22Rv1 (cell line): ENCODE data around the gene AKAP6.

ENCODE experiments used
- H3K27ac ChIP-seq: fragments of 450-650 bp; 2 replicates; pipeline ENCODE4 v1.5.1; 2017
- ZFX ChIP-seq: fragments of 450-650 bp; IDR thresholded peaks from 2 replicates; pipeline ENCODE4 v1.6.1; 2017; ENCODE audit warnings: antibody characterized with exemption, borderline replicate concordance
- TF ChIP-seq, protein P1 (sequence below): fragments of 450-650 bp; IDR thresholded peaks from 2 replicates; pipeline ENCODE4 v1.5.1; 2017; ENCODE audit warnings: mild to moderate bottlenecking

The AKAP6 gene

GRCh38 chr14:32481707-32482106 is 152.6 kb downstream of the AKAP6 start:
- TF ChIP-seq, protein P1, sequence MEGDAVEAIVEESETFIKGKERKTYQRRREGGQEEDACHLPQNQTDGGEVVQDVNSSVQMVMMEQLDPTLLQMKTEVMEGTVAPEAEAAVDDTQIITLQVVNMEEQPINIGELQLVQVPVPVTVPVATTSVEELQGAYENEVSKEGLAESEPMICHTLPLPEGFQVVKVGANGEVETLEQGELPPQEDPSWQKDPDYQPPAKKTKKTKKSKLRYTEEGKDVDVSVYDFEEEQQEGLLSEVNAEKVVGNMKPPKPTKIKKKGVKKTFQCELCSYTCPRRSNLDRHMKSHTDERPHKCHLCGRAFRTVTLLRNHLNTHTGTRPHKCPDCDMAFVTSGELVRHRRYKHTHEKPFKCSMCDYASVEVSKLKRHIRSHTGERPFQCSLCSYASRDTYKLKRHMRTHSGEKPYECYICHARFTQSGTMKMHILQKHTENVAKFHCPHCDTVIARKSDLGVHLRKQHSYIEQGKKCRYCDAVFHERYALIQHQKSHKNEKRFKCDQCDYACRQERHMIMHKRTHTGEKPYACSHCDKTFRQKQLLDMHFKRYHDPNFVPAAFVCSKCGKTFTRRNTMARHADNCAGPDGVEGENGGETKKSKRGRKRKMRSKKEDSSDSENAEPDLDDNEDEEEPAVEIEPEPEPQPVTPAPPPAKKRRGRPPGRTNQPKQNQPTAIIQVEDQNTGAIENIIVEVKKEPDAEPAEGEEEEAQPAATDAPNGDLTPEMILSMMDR = no peak
- TF ChIP-seq ZFX = no peak
- H3K27ac ChIP-seq = no peak overlapping the region

- no peak overlapping the region for H3K27ac ChIP-seq
- TF ChIP-seq, protein P1 = no peak
- no peak for TF ChIP-seq ZFX
Measured at GRCh38 chr14:32491416-32492016, 162.4 kb downstream of the AKAP6 start.

DNA sequence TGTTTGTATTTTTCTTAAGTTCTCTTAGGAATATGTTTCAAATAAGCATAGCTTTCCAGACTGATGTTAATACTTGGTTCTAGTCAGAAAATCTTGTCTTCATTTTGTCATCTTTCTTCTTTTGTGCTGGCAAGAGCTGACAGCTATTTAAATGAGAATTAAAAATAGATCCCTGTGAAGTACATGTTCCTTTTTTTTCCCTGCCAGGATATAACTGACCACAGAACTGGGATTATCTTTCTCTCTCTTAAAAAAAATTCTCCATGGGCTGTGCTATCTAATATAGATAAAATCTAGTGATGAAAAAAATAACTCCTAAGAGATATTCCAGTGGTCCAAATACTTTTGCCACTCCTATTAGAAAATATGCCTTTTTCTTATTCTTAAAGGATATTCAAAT is 163.4 kb downstream of the AKAP6 start:
- TF ChIP-seq, protein P1 = no peak
- TF ChIP-seq ZFX = no peak
- no peak overlapping the region for H3K27ac ChIP-seq

DNA sequence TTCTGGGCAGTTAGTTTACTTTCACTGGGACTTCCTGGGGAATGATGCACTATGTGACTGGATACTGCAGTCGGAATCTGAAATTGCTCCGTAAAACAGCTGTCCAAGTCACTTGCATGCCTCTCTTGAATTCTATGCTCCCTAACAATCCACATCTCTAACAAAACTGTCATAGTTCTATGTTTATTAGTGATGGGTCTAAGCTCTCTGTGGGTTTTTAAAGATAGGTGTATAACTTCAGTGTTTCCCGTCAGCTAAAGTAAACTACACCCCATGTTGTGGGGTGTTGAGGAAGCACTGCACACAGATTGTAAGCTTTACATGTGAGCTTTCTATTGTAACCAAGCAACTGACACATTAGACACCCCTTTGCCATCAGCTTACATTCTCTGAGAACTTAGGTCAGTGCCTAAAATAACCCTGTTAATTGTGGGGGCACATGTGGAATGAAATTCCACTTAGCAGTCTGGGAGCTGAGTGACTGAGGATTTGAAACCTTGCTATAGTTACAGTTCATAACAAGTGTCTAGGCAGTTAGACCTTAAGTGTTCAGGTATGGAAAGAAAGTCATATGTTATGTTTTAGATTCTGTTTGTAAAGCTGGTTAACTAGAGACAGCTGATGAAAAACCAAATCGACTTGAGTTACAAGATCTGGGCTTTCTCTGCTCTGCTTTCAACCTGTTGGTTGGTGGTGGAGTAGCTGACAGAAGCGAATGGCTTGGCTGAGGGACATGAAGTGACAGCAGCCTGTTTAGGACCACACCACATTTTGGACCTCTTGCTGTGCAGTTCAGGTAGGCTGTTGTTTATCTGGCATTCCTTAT is 165.7 kb downstream of the AKAP6 start:
- no peak overlapping the region for H3K27ac ChIP-seq
- TF ChIP-seq ZFX = no peak
- TF ChIP-seq, protein P1 = no peak

DNA sequence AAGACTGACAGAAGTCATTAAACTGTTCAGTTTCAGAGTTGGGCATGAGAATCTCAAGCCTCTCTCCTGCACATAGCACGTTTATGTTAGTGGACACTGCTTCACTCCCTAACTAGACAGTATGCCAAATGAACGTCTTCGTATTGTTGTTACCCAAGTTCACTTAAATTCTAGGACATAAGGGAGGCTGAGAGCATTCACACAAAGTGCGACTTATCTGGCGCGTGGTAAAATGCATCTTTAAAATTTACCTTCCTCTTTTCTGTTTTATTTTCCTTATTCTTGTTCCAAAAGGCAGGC is 166.3 kb downstream of the AKAP6 start:
- H3K27ac ChIP-seq = no peak overlapping the region
- TF ChIP-seq ZFX = no peak
- TF ChIP-seq, protein P1 = no peak

- no peak for TF ChIP-seq ZFX
- TF ChIP-seq, protein P1 = no peak
- H3K27ac ChIP-seq = no peak overlapping the region
Measured at GRCh38 chr14:32497248-32497647, 168.2 kb downstream of the AKAP6 start.
